Stomach (tissue), 9 donors: Measurements from ENCODE around the gene SERPINI1. TPM values are rescaled to one million over a fixed set of nuclear protein-coding genes. Genes with fewer than 3 reads are reported as not detected.
A peak's percentile ranks its signal among the peaks of the same experiment; 100 is the strongest.

ENCODE experiments used
- DNase-seq, 2 donors: peaks; one replicate each; pipeline versions ENCODE4 v3.0.0 to v3.0.0-alpha.2; 2013 to 2019
- H3K27ac ChIP-seq, 5 donors: fragments of 200-600 bp in 4 of 5; sonication (generic) in 4 of 5; one replicate each; pipeline ENCODE4 v1.5.1; 2013 to 2019; ENCODE audit warnings: mild to moderate bottlenecking in 1 of 5, moderate library complexity in 1 of 5
- H3K27me3 ChIP-seq, 3 donors: fragments of 200-600 bp; sonication (generic); one replicate each; pipeline ENCODE4 v1.5.1; 2017 to 2019; ENCODE audit warnings: mixed run types in 1 of 3
- H3K36me3 ChIP-seq, 4 donors: fragments of 200-600 bp; sonication (generic); 1 replicate in 3 of 4; 2 replicates in 1 of 4; pipeline ENCODE4 v1.5.1; 2016 to 2019
- H3K4me1 ChIP-seq, 4 donors: fragments of 200-600 bp; sonication (generic); one replicate each; pipeline ENCODE4 v1.5.1; 2016 to 2019
- H3K4me3 ChIP-seq, 4 donors: fragments of 200-600 bp; sonication (generic) in 3 of 4; one replicate each; pipeline ENCODE4 v1.5.1; 2016 to 2019; ENCODE audit warnings: mild to moderate bottlenecking in 1 of 4
- H3K9me3 ChIP-seq, 4 donors: fragments of 200-600 bp; sonication (generic); one replicate each; pipeline ENCODE4 v1.5.1; 2016 to 2019
- EP300 ChIP-seq: sonication (generic); formaldehyde crosslinking; IDR thresholded peaks from one replicate; pipeline ENCODE4 v1.6.1; 2017; ENCODE audit warnings: antibody characterized with exemption
- POLR2A ChIP-seq, 4 donors: fragments of 450-650 bp; IDR thresholded peaks; one replicate each; pipeline ENCODE4 v1.6.1; 2016; ENCODE audit warnings: antibody characterized with exemption in 4 of 4, control low read depth in 2 of 4, mild to moderate bottlenecking in 1 of 4, moderate library complexity in 1 of 4
- POLR2AphosphoS5 ChIP-seq, 3 donors: sonication (generic); formaldehyde crosslinking; IDR thresholded peaks; one replicate each; pipeline ENCODE4 v1.6.1; 2016; ENCODE audit warnings: antibody characterized with exemption in 3 of 3
- WGBS, 5 donors: extraction: QIAGEN DNeasy Blood & Tissue Kit in 3 of 5; methylation state at CpG; one replicate each; pipeline versions ENCODE4 v1.1.5 to v1.1.7; 2013 to 2018; 5-methylcytosine and 5-hydroxymethylcytosine counted together
- intact Hi-C: fragments of 100-400 bp; cut with DNase I; formaldehyde crosslinking; loops from one replicate; pipeline ENCODE4 v1.15.1; 2023; ENCODE audit warnings: low total_unique reads
- polyA plus RNA-seq, 3 donors: library from polyadenylated mRNA; stranded (reverse); fragments of 200-250 nt; gene quantifications; one replicate each; pipeline ENCODE4 v1.2.3, GENCODE V29; 2013
- total RNA-seq, 5 donors: library from RNA; depleted of rRNA; stranded (reverse); fragments of >200 nt; gene quantifications; one replicate each; pipeline versions ENCODE4 v1.1.0 to v1.2.3, GENCODE V29; 2014 to 2016
- TF ChIP-seq, protein P1 (sequence below), 7 experiments: fragments of 450-650 bp in 4 of 7; fragments of 200-600 bp in 3 of 7; sonication (generic) in 3 of 7; IDR thresholded peaks; one replicate each; pipeline ENCODE4 v1.5.1; 2016 to 2019; ENCODE audit warnings: antibody characterized with exemption in 7 of 7, control low read depth in 2 of 7, mild to moderate bottlenecking in 1 of 7
- donor health status: healthy with polysubstance abuse.
- donor health status: Bipolar disorder and iron deficiency.
- donor health status: healthy.

SERPINI1 gene
- total and polyA plus RNA-seq, 8 donors: 5.9 to 8.6 (median 6.4) TPM; not detected in 3

DNA sequence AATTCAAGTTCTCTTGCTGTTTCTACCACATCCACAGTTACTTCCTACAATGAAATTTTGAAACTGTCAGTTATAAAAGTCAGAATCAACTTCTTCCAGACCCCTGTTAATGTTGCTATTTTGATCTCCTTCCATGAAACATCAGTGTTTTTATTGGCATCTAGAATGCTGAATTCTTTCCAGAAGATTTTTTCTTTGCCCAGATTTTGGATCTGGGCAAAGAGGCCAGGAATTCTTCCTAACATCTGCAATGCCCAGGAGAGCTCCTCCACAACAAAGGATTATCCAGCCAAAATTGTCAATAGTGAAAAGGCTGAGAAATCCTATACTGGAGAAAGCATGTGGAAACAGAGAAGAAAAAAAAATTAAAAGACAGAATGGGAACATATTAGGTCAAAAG is 75.5 kb downstream of the SERPINI1 start:
- H3K36me3 ChIP-seq: no peaks in the 10 kb centered on the region
- intact Hi-C loops: no loop called here
- H3K9me3 ChIP-seq: no peaks in the 10 kb centered on the region
- H3K27me3 ChIP-seq: no peaks in the 10 kb centered on the region
- H3K4me3 ChIP-seq: no peak overlapping the region
- TF ChIP-seq, protein P1, sequence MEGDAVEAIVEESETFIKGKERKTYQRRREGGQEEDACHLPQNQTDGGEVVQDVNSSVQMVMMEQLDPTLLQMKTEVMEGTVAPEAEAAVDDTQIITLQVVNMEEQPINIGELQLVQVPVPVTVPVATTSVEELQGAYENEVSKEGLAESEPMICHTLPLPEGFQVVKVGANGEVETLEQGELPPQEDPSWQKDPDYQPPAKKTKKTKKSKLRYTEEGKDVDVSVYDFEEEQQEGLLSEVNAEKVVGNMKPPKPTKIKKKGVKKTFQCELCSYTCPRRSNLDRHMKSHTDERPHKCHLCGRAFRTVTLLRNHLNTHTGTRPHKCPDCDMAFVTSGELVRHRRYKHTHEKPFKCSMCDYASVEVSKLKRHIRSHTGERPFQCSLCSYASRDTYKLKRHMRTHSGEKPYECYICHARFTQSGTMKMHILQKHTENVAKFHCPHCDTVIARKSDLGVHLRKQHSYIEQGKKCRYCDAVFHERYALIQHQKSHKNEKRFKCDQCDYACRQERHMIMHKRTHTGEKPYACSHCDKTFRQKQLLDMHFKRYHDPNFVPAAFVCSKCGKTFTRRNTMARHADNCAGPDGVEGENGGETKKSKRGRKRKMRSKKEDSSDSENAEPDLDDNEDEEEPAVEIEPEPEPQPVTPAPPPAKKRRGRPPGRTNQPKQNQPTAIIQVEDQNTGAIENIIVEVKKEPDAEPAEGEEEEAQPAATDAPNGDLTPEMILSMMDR (IDR thresholded peaks at IDR 0.05): no peak
- no peak for TF ChIP-seq EP300
- no peak for TF ChIP-seq POLR2A (IDR thresholded peaks at IDR 0.05)
- TF ChIP-seq POLR2AphosphoS5 (IDR thresholded peaks at IDR 0.05): no peak
- no peak for DNase-seq
- no peak overlapping the region for H3K27ac ChIP-seq
- H3K4me1 ChIP-seq: peaks cover 12 to 43% (median 30%) of the 10 kb centered on the region in 4 donors

DNA sequence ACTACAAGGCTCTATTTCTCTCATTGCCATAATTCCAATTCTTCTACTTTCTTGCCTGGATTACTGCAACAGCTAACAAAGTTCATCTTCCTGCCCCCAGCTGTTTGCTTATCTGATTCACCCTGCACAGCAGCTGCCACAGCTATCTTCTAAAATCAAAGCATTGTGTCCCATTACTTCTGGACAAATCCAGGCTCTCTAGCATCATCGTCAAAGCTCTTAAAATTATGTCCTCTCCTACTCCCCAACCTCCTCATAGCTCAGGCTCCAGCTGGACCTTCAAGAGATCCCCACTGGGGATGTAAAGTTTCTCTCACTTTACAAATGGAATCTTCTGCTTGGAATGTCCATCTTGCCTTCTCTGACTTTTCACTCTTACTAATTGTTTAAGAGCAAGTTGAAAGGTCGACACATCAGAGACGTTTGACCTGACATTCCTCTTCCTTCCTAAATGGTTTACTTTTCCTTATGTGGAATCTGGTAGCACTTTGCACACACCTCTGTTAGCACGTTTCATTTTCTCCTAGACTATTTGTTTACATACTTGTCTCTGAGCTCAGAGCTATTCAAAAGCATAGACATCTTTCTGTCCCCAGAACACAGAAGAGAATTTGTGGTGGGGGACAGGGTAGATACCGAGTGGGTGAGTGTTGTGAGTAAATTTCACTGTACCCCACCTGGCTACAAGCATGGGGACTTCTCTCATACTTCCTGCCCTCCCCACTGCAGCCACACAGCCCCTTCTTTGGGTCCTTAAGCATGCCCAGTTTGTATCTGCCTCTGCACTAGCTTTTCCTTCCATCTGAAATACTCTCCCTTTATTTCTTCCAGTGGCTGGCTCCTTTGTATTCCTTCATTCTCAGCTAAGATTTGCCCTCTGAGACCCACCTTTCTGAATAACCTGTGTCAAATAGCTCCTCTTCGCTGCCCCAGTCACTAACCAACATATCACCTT is 77.9 kb downstream of the SERPINI1 start:
- Histone ChIP-seq H3K9me3 (no peaks in the 10 kb centered on the region), H3K36me3 (no peaks in the 10 kb centered on the region), H3K4me3 (no peak overlapping the region), H3K27ac (peak overlapping the region in 3 of 5 donors; percentile 7 to 56 (median 12)), H3K27me3 (no peaks in the 10 kb centered on the region), H3K4me1 (peaks cover 12 to 40% (median 29%) of the 10 kb centered on the region in 4 donors)
- 23 to 47% (median 27%) methylated on average over 6 of the region's 6 CpGs for WGBS, 5 donors
- intact Hi-C loops: no loop called here
- DNase-seq: peak in 1 of 2 donors; percentile 14
- TF ChIP-seq, protein P1 (IDR thresholded peaks at IDR 0.05): no peak
- TF ChIP-seq POLR2A (IDR thresholded peaks at IDR 0.05) (no peak), POLR2AphosphoS5 (IDR thresholded peaks at IDR 0.05) (no peak), EP300 (no peak)

DNA sequence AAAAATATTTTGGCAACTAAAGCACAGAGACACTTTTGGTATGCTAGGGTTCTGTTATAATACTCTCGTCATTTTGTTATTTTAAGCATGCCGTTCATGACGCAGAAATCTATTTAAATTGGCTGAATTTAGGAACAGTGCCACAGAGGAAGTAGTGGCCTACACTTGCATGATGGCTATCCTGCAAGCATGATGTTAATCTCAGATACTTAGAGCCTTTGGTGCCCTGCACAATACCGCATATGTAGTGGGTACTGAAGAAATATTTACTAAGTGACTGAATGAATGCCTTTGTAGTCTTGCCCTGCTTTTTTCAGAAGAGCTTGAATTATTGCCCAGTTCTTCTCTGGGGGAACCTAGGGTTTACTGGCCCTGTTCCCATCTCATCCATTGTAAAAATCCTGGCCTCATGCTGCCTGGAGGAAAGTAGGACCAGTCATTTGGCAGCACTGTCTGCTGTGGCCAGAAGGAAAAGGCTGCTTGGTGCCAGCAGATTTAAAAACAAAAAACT is 79.0 kb downstream of the SERPINI1 start:
- Histone ChIP-seq H3K4me3 (no peak overlapping the region), H3K9me3 (no peaks in the 10 kb centered on the region), H3K36me3 (no peaks in the 10 kb centered on the region), H3K27ac (peak overlapping the region in 2 of 5 donors; percentile 7 to 56), H3K27me3 (no peaks in the 10 kb centered on the region), H3K4me1 (peaks cover 12 to 29% (median 22%) of the 10 kb centered on the region in 4 donors)
- intact Hi-C loops: no loop called here
- peak; percentile 38 to 62 for DNase-seq
- TF ChIP-seq POLR2AphosphoS5 (IDR thresholded peaks at IDR 0.05) (peak in 2 of 3 donors; percentile 5 to 46), POLR2A (IDR thresholded peaks at IDR 0.05) (no peak), EP300 (no peak)
- TF ChIP-seq, protein P1 (IDR thresholded peaks at IDR 0.05): no peak
- 8 to 20% (median 14%) methylated on average over 4 of the region's 4 CpGs for WGBS, 5 donors

DNA sequence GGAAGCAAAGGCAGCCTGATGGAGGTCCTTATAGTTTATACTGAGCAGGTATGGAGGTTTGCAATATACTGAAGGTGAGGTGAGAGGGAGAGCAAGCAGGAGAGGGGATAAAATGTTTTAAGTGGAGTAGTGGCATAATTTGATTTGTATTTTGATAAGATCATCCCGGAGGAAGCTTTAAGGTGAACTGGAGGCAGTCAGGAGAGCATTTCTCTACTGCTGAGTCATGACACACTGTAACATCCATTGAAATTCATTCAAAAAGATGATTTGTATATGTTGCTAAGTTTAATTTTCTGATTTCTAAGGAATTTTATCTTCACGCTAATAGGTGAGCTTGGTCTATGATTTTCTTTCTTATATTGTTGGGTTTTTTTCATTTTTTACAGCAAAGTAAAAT is 81.4 kb downstream of the SERPINI1 start:
- no peak overlapping the region for H3K4me3 ChIP-seq
- no peaks in the 10 kb centered on the region for H3K9me3 ChIP-seq
- DNase-seq: no peak
- H3K27me3 ChIP-seq: no peaks in the 10 kb centered on the region
- 63 to 95% (median 94%) methylated on average over 2 of the region's 2 CpGs for WGBS, 5 donors
- no peak overlapping the region for H3K27ac ChIP-seq
- TF ChIP-seq EP300 (no peak), POLR2AphosphoS5 (IDR thresholded peaks at IDR 0.05) (no peak), POLR2A (IDR thresholded peaks at IDR 0.05) (no peak)
- TF ChIP-seq, protein P1 (IDR thresholded peaks at IDR 0.05): no peak
- peaks cover 12 to 29% (median 21%) of the 10 kb centered on the region in 4 donors for H3K4me1 ChIP-seq
- intact Hi-C loops: no loop called here
- no peaks in the 10 kb centered on the region for H3K36me3 ChIP-seq
